Endodermal cell (in vitro differentiated cells): ENCODE data around the gene DNAH12. TPM values are rescaled to one million over a fixed set of nuclear protein-coding genes. Genes with fewer than 3 reads are reported as not detected.
"Not testable (repeated sequence)": the region's sequence is repeated elsewhere in the genome, so short reads cannot be mapped to it uniquely, and the experiment has no call there.

Source experiments
- DNase-seq: peaks from one replicate; pipeline ENCODE4 v3.0.0-alpha.2; 2017
- H3K27ac ChIP-seq: 2 replicates; pipeline ENCODE4 v1.5.1; 2013; ENCODE audit warnings: mild to moderate bottlenecking, low read depth, low read length, moderate library complexity
- H3K27me3 ChIP-seq: 2 replicates; pipeline ENCODE4 v1.6.1; 2013; ENCODE audit warnings: mild to moderate bottlenecking, low read length, moderate library complexity; ENCODE audit not compliant: insufficient read depth, control insufficient read depth, poor library complexity, severe bottlenecking
- H3K36me3 ChIP-seq: 2 replicates; pipeline ENCODE4 v1.7.0; 2013; ENCODE audit warnings: mild to moderate bottlenecking, low read length, moderate library complexity; ENCODE audit not compliant: control insufficient read depth, insufficient read depth
- H3K4me1 ChIP-seq: one replicate; pipeline ENCODE4 v1.7.0; 2013; ENCODE audit warnings: low read length; ENCODE audit not compliant: control insufficient read depth, insufficient read depth
- H3K4me3 ChIP-seq: 2 replicates; pipeline ENCODE4 v1.5.1; 2013; ENCODE audit warnings: mild to moderate bottlenecking, low read length, moderate library complexity
- H3K9ac ChIP-seq: 2 replicates; pipeline ENCODE4 v1.6.1; 2013; ENCODE audit warnings: mild to moderate bottlenecking, low read length, moderate library complexity; ENCODE audit not compliant: poor library complexity, severe bottlenecking; ENCODE audit errors: extremely low read depth
- H3K9me3 ChIP-seq: 2 replicates; pipeline ENCODE4 v1.6.1; 2013; ENCODE audit warnings: mild to moderate bottlenecking, low read length, moderate library complexity; ENCODE audit not compliant: control insufficient read depth
- H3K27ac Mint-ChIP-seq: 2 replicates; pipeline ENCODE4 v1.8.0; 2020; ENCODE audit warnings: mixed read lengths
- H3K27me3 Mint-ChIP-seq: 2 replicates; pipeline ENCODE4 v1.8.0; 2021; ENCODE audit warnings: mild to moderate bottlenecking, mixed read lengths; ENCODE audit not compliant: insufficient read depth
- H3K36me3 Mint-ChIP-seq: 2 replicates; pipeline ENCODE4 v1.8.0; 2020; ENCODE audit warnings: low read depth, mixed read lengths
- H3K4me1 Mint-ChIP-seq: 2 replicates; pipeline ENCODE4 v1.8.0; 2020; ENCODE audit warnings: mixed read lengths
- H3K4me3 Mint-ChIP-seq: 2 replicates; pipeline ENCODE4 v1.8.0; 2020; ENCODE audit warnings: mild to moderate bottlenecking, moderate library complexity, mixed read lengths
- H3K9me3 Mint-ChIP-seq: 2 replicates; pipeline ENCODE4 v1.8.0; 2020; ENCODE audit warnings: mild to moderate bottlenecking, mixed read lengths
- CTCF ChIP-seq: fragments of 200-600 bp; sonication (generic); conservative IDR thresholded peaks from 2 replicates; pipeline ENCODE4 v1.5.0; 2021; ENCODE audit warnings: antibody characterized with exemption, mild to moderate bottlenecking
- WGBS, 2 experiments: methylation state at CpG; one replicate each; pipeline versions ENCODE4 v1.1.5 to v1.1.7; 2013; ENCODE audit warnings: missing lambda C conversion rate in 2 of 2, mixed read lengths in 1 of 2; ENCODE audit not compliant: insufficient coverage in 1 of 2, insufficient read length in 1 of 2; 5-methylcytosine and 5-hydroxymethylcytosine counted together
- total RNA-seq, 2 donors: library from RNA; stranded (reverse); fragmentation: NEBNext Ultra II Directional in 1 of 2; extraction: Animal tissue kit (Norgen Biotek cat#: 25700) in 1 of 2; gene quantifications; 2 replicates in 1 of 2; 3 replicates in 1 of 2; pipeline ENCODE4 v1.2.1, GENCODE V29; 2021

Gene DNAH12
- total RNA-seq, 2 donors from 2014 or later = 0.77 to 2.2 TPM

- H3K9ac ChIP-seq = no peak overlapping the region
- TF ChIP-seq CTCF = no peak
- H3K27ac ChIP-seq = no peak overlapping the region
- H3K27me3 ChIP-seq = no peaks in the 10 kb centered on the region
- H3K9me3 ChIP-seq = peaks cover 5% of the 10 kb centered on the region
- Mint-ChIP-seq H3K27ac (no peak overlapping the region), H3K4me3 (no peak overlapping the region), H3K4me1 (peaks cover 4% of the 10 kb centered on the region), H3K9me3 (peaks cover 17% of the 10 kb centered on the region), H3K36me3 (peaks cover 6% of the 10 kb centered on the region), H3K27me3 (no peaks in the 10 kb centered on the region)
- 92 to 100% methylated on average over 4 to 5 of the region's 5 CpGs for WGBS, 2 experiments
- H3K4me3 ChIP-seq = no peak overlapping the region
- DNase-seq = no peak
- H3K36me3 ChIP-seq = no peaks in the 10 kb centered on the region
- H3K4me1 ChIP-seq = no peaks in the 10 kb centered on the region
These were observed 208.7 kb downstream of the DNAH12 start for GRCh38 chr3:57335283-57335938.

GRCh38 chr3:57331078-57331610 lies 213.0 kb downstream of the DNAH12 start:
- DNase-seq = no peak
- Histone ChIP-seq H3K4me3 (no peak overlapping the region), H3K36me3 (no peaks in the 10 kb centered on the region), H3K4me1 (no peaks in the 10 kb centered on the region), H3K9ac (no peak overlapping the region), H3K27me3 (no peaks in the 10 kb centered on the region), H3K9me3 (no peaks in the 10 kb centered on the region), H3K27ac (no peak overlapping the region)
- peak; percentile 50 for TF ChIP-seq CTCF
- WGBS, 2 experiments = 73 to 94% methylated on average over 2 to 3 of the region's 3 CpGs
- no peak overlapping the region for H3K27ac Mint-ChIP-seq
- peaks cover 2% of the 10 kb centered on the region for H3K27me3 Mint-ChIP-seq
- no peak overlapping the region for H3K4me3 Mint-ChIP-seq
- peaks cover 2% of the 10 kb centered on the region for H3K4me1 Mint-ChIP-seq
- H3K36me3 Mint-ChIP-seq = no peaks in the 10 kb centered on the region
- peaks cover 1% of the 10 kb centered on the region for H3K9me3 Mint-ChIP-seq

- H3K4me1 Mint-ChIP-seq, H3K4me3 Mint-ChIP-seq, H3K27ac Mint-ChIP-seq, H3K4me1 ChIP-seq, H3K36me3 Mint-ChIP-seq, H3K4me3 ChIP-seq, H3K9ac ChIP-seq, H3K36me3 ChIP-seq, H3K9me3 ChIP-seq, H3K27me3 Mint-ChIP-seq, H3K27ac ChIP-seq, DNase-seq, H3K9me3 Mint-ChIP-seq, H3K27me3 ChIP-seq: not testable (repeated sequence)
- 89% methylated on average over 1 of the region's 1 CpG; no CpG with 5 or more reads in 1 of the 2 experiments for WGBS, 2 experiments
These were observed 217.6 kb downstream of the DNAH12 start for GRCh38 chr3:57326498-57326897.
